ENCODE measurements around the gene BBX. TPM values are rescaled to one million over a fixed set of nuclear protein-coding genes. Genes with fewer than 3 reads are reported as not detected.

The BBX gene
- total and polyA plus RNA-seq, 2 of the 13 experiments (the other 11 are each of a cell fraction or from before 2014, with no cell fraction given), result 13.7 to 23.2 TPM

DNA sequence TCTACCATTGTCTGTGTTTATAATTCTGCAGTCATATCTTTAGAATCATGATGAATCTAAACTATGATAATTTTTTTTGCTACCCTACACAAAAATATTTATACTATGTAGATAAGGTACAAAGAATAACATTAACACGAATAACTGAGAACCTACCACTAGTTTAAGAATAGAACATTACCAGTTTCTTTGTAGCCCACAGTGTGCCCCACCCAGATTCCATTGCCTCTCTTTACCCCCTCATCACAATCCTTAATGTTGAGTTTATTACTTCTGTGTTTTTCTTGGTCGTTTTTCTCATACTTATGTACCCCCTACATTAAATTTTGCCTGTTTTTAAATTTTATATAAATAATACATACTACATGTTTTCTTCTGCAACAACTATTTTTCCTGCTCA, 140.5 kb downstream of the BBX start:
- ChIA-PET POLR2A (no interaction called here), CTCF (ENCODE audit: low intra/inter-chr PET ratio, low total read pairs) (no interaction called here)
- in situ Hi-C loops (cut with HindIII; ENCODE audit: extremely low pct_ligation_motif_present, low pct_unique_long_range_greater_than_20kb), result no loop called here
- 66% methylated on average over 2 of the region's 2 CpGs for WGBS (ENCODE audit: low lambda C conversion rate)
- Histone ChIP-seq H3K4me2 (ENCODE audit: low read depth, low read length) (no peak overlapping the region), H2AFZ (ENCODE audit: low read length) (no peak overlapping the region), H3K4me1 (ENCODE audit: insufficient read depth, low read length) (no peaks in the 10 kb centered on the region), H3K9ac (ENCODE audit: insufficient read depth, low read depth, low read length) (no peak overlapping the region), H3K27ac (ENCODE audit: extremely low read length, insufficient read depth, low read length) (no peak overlapping the region), H4K20me1 (ENCODE audit: insufficient read depth, low read length) (no peaks in the 10 kb centered on the region), H3K36me3 (replicated peaks in 1 of 2; ENCODE audit: control insufficient read depth in 1 of 2, insufficient read depth in 2 of 2, low read length in 2 of 2) (no peaks in the 10 kb centered on the region), H3K9me3 (ENCODE audit: low read length) (no peaks in the 10 kb centered on the region), H3K79me2 (ENCODE audit: insufficient read depth, low read length) (no peaks in the 10 kb centered on the region), H3K27me3 (ENCODE audit: control insufficient read depth in 1 of 2, insufficient read depth in 2 of 2, low read length in 2 of 2) (no peaks in the 10 kb centered on the region), H3K4me3 (replicated peaks in 1 of 3; ENCODE audit: insufficient read depth in 1 of 3, low read depth in 2 of 3, low read length in 3 of 3) (no peak overlapping the region)
- FAIRE-seq (no peak), ATAC-seq (no peak), DNase-seq (ENCODE audit: low spot score) (no peak)
- TF ChIP-seq PHB2 (IDR thresholded peaks at IDR 0.05; ENCODE audit: partially characterized antibody) (no peak), XBP1 (CRISPR knock-in tag; IDR thresholded peaks at IDR 0.05) (no peak), AGO2 (optimal IDR thresholded peaks at IDR 0.05; ENCODE audit: low read depth, low read length) (no peak), TSC22D2 (CRISPR knock-in tag; IDR thresholded peaks at IDR 0.05; ENCODE audit: borderline replicate concordance) (no peak), KLF13 (CRISPR knock-in tag; IDR thresholded peaks at IDR 0.05) (no peak), RAD51 (IDR thresholded peaks at IDR 0.05; ENCODE audit: borderline replicate concordance) (no peak), HOXD1 (CRISPR knock-in tag; IDR thresholded peaks at IDR 0.05) (no peak), RORA (CRISPR knock-in tag; IDR thresholded peaks at IDR 0.05) (no peak), ZNF766 (CRISPR knock-in tag; IDR thresholded peaks at IDR 0.05; ENCODE audit: borderline replicate concordance) (no peak), MTA3 (CRISPR knock-in tag; IDR thresholded peaks at IDR 0.05) (no peak), ESRRA (CRISPR knock-in tag; IDR thresholded peaks at IDR 0.05; ENCODE audit: low read depth) (no peak)
- TF ChIP-seq, protein P1, sequence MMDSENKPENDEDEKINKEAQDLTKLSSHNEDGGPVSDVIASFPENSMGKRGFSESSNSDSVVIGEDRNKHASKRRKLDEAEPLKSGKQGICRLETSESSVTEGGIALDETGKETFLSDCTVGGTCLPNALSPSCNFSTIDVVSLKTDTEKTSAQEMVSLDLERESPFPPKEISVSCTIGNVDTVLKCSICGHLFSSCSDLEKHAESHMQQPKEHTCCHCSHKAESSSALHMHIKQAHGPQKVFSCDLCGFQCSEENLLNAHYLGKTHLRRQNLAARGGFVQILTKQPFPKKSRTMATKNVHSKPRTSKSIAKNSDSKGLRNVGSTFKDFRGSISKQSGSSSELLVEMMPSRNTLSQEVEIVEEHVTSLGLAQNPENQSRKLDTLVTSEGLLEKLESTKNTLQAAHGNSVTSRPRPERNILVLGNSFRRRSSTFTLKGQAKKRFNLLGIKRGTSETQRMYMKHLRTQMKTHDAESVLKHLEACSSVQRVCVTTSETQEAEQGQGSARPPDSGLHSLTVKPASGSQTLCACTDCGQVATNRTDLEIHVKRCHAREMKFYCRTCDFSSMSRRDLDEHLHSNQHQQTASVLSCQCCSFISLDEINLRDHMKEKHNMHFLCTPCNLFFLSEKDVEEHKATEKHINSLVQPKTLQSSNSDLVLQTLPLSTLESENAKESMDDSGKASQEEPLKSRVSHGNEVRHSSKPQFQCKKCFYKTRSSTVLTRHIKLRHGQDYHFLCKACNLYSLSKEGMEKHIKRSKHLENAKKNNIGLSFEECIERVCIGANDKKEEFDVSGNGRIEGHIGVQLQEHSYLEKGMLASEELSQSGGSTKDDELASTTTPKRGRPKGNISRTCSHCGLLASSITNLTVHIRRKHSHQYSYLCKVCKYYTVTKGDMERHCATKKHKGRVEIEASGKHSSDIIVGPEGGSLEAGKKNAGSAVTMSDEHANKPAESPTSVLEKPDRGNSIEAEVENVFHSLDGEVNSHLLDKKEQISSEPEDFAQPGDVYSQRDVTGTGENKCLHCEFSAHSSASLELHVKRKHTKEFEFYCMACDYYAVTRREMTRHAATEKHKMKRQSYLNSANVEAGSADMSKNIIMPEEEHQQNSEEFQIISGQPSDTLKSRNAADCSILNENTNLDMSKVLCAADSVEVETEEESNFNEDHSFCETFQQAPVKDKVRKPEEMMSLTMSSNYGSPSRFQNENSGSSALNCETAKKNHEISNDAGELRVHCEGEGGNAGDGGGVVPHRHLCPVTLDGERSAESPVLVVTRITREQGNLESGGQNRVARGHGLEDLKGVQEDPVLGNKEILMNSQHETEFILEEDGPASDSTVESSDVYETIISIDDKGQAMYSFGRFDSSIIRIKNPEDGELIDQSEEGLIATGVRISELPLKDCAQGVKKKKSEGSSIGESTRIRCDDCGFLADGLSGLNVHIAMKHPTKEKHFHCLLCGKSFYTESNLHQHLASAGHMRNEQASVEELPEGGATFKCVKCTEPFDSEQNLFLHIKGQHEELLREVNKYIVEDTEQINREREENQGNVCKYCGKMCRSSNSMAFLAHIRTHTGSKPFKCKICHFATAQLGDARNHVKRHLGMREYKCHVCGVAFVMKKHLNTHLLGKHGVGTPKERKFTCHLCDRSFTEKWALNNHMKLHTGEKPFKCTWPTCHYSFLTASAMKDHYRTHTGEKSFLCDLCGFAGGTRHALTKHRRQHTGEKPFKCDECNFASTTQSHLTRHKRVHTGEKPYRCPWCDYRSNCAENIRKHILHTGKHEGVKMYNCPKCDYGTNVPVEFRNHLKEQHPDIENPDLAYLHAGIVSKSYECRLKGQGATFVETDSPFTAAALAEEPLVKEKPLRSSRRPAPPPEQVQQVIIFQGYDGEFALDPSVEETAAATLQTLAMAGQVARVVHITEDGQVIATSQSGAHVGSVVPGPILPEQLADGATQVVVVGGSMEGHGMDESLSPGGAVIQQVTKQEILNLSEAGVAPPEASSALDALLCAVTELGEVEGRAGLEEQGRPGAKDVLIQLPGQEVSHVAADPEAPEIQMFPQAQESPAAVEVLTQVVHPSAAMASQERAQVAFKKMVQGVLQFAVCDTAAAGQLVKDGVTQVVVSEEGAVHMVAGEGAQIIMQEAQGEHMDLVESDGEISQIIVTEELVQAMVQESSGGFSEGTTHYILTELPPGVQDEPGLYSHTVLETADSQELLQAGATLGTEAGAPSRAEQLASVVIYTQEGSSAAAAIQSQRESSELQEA (CRISPR knock-in tag; IDR thresholded peaks at IDR 0.05; ENCODE audit: not compliant biosample characterization), result no peak
- TF ChIP-seq, protein P2, sequence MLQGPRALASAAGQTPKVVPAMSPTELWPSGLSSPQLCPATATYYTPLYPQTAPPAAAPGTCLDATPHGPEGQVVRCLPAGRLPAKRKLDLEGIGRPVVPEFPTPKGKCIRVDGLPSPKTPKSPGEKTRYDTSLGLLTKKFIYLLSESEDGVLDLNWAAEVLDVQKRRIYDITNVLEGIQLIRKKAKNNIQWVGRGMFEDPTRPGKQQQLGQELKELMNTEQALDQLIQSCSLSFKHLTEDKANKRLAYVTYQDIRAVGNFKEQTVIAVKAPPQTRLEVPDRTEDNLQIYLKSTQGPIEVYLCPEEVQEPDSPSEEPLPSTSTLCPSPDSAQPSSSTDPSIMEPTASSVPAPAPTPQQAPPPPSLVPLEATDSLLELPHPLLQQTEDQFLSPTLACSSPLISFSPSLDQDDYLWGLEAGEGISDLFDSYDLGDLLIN (CRISPR knock-in tag; IDR thresholded peaks at IDR 0.05; ENCODE audit: borderline replicate concordance), result no peak
- no TSS peak for BruUV-seq (replicated peaks)
- intact Hi-C loops (cut with micrococcal nuclease; ENCODE audit: unreplicated experiment), result loop anchor here (5.0 kb wide), 2 partner anchors 91 to 264 kb away; no protein-coding TSS in a partner anchor
